NCI-H82 (cell line): ENCODE data around the gene CCDC82.

Experiments
- DNase-seq: peaks from one replicate; lab custom pipeline; 2025; lab: John Stamatoyannopoulos, UW

CCDC82 gene

GRCh38 chr11:96306933-96307775, 82.6 kb downstream of the CCDC82 start:
- DNase-seq: peak; percentile 61

DNA sequence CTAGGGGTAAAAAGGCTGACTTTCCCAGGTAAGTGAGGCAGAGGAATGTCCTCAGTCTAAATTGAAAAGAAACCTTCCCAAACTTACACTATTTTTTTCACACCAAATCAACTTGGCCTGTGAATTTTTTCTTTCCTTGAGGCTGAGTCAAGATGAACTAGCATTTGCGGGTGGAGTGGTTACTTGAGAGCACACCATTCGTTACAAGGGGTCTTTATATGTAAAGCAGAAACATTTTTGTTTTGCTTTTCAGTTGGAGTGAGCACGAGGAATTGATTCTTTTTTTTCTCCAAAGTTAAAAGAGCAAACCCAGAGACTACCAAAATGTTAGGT, 83.1 kb downstream of the CCDC82 start:
- DNase-seq: no peak

DNA sequence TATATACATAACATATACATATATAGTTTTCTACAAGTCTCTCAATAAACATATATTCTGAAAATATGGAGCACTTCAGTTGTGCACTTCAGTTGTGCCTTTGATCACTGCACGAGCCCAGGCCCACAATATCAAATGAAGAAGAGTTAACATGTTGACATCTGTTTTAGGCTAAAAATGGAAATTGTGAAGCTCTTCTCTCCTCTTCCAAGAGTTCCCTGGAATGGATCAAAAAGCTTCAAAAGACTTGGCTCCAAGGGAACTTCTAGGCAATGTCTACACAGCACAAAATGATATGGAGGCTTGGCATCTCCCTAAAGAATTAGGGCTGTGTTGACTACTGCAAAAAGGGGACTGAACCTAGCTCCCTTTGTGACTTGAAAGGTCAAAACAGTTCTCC, 83.6 kb downstream of the CCDC82 start:
- no peak for DNase-seq

DNA sequence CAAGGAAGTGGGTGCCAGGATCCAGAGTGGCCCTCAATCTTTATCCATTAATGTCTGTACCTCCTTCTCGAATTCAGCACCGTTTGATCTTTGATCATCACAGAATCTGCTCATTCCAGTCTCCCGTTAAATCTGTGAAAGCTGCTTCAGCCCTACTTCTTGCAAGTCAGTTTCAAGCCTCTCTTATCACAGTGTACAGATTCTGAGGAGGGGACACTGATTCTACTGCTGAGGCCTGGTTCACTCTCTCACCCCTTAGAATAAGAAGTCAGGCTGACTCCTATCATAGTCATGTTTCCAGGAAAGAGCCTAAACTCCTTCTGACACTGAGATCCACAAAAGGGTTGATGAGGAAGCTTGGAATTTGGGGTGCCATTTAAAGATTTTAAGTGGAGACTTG, 85.7 kb downstream of the CCDC82 start:
- DNase-seq: no peak

GRCh38 chr11:96303064-96303463, 86.6 kb downstream of the CCDC82 start:
- no peak for DNase-seq
